HG02973 (cell line): ENCODE results near the gene PTX4.

Source experiments
- ATAC-seq: cut with Tn5 transposase; IDR thresholded peaks from one replicate; pipeline ENCODE4 v1.9.1; 2021; ENCODE audit warnings: moderate library complexity; ENCODE audit not compliant: unreplicated experiment

The PTX4 gene

GRCh38 chr16:1464894-1465566 lies 23.7 kb downstream of the PTX4 start:
- ATAC-seq, result no peak

- ATAC-seq, result no peak
These were observed 24.4 kb downstream of the PTX4 start for GRCh38 chr16:1464196-1464893.

GRCh38 chr16:1461146-1461545 lies 27.6 kb downstream of the PTX4 start:
- no peak for ATAC-seq

- ATAC-seq, result no peak
These were observed 28.1 kb downstream of the PTX4 start for GRCh38 chr16:1460602-1461138.

GRCh38 chr16:1459967-1460366 lies 28.8 kb downstream of the PTX4 start:
- no peak for ATAC-seq

- ATAC-seq, result no peak
These were observed 29.8 kb downstream of the PTX4 start for GRCh38 chr16:1458977-1459341.

GRCh38 chr16:1458336-1458976 lies 30.3 kb downstream of the PTX4 start:
- no peak for ATAC-seq

- ATAC-seq, result no peak
These were observed 31.1 kb downstream of the PTX4 start for GRCh38 chr16:1457489-1458245.

GRCh38 chr16:1456951-1457350 lies 31.8 kb downstream of the PTX4 start:
- no peak for ATAC-seq

GRCh38 chr16:1455190-1456171 lies 33.3 kb downstream of the PTX4 start:
- no peak for ATAC-seq

GRCh38 chr16:1454561-1454960 lies 34.2 kb downstream of the PTX4 start:
- ATAC-seq, result no peak

GRCh38 chr16:1453316-1453715 lies 35.4 kb downstream of the PTX4 start:
- ATAC-seq, result no peak

GRCh38 chr16:1452530-1452929 lies 36.2 kb downstream of the PTX4 start:
- ATAC-seq, result no peak

- no peak for ATAC-seq
These were observed 36.9 kb downstream of the PTX4 start for GRCh38 chr16:1451702-1452392.

GRCh38 chr16:1450841-1451240 lies 37.9 kb downstream of the PTX4 start:
- ATAC-seq, result no peak

- no peak for ATAC-seq
These were observed 38.5 kb downstream of the PTX4 start for GRCh38 chr16:1450218-1450617.

- ATAC-seq, result no peak
These were observed 39.4 kb downstream of the PTX4 start for GRCh38 chr16:1449201-1449788.

- ATAC-seq, result no peak
These were observed 40.1 kb downstream of the PTX4 start for GRCh38 chr16:1448536-1449116.

GRCh38 chr16:1447965-1448364 lies 40.8 kb downstream of the PTX4 start:
- ATAC-seq, result no peak
